Upper lobe of left lung (tissue), 4 donors: ENCODE results near the gene EFHD2.

Experiments
- CTCF ChIP-seq, 6 experiments: fragments of 450-650 bp in 4 of 6; fragments of 200-600 bp in 2 of 6; sonication (generic) in 2 of 6; IDR thresholded peaks; one replicate each; pipeline ENCODE4 v1.5.1; 2016 to 2019; ENCODE audit warnings: antibody characterized with exemption in 6 of 6
- EP300 ChIP-seq, 4 donors: sonication (generic); formaldehyde crosslinking; IDR thresholded peaks; one replicate each; pipeline ENCODE4 v1.5.1; 2017; ENCODE audit warnings: antibody characterized with exemption in 4 of 4, control low read depth in 2 of 4
- POLR2A ChIP-seq, 4 donors: fragments of 450-650 bp; IDR thresholded peaks; one replicate each; pipeline ENCODE4 v1.5.1; 2016 to 2017; ENCODE audit warnings: antibody characterized with exemption in 4 of 4, mild to moderate bottlenecking in 2 of 4
- POLR2AphosphoS5 ChIP-seq, 2 donors: sonication (generic); formaldehyde crosslinking; IDR thresholded peaks; one replicate each; pipeline ENCODE4 v1.5.1; 2017; ENCODE audit warnings: antibody characterized with exemption in 2 of 2

DNA sequence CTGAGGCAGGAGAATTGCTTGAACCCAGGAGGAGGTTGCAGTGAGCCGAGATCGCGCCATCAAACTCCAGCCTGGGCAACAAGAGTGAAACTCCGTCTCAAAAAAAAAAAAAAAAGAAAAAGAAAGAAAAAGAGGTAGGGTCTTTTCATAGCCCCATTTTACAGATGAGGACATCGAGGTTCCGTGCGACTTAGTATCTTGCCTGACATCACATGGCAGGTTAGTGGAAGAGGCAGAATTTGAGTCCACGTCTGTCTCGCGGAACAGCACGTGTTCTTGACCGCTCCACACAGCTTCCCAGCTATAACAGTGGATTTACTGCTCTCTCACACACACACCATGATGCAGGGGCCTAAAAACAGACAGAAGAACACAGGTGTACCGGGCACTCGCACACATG is 29.6 kb downstream of the EFHD2 start:
- TF ChIP-seq CTCF (IDR thresholded peaks at IDR 0.05) (no peak), POLR2AphosphoS5 (IDR thresholded peaks at IDR 0.05) (no peak), POLR2A (IDR thresholded peaks at IDR 0.05) (no peak), EP300 (IDR thresholded peaks at IDR 0.05) (no peak)
